Measurements from ENCODE around the gene HTR4. TPM values are rescaled to one million over a fixed set of nuclear protein-coding genes. Genes with fewer than 3 reads are reported as not detected.

HTR4 gene
- total RNA-seq, 2 experiments from 2014 or later = not detected

GRCh38 chr5:148437249-148437648, 217.1 kb downstream of the HTR4 start:
- Histone ChIP-seq H3K4me1 (ENCODE audit: insufficient read depth, low read length, poor library complexity, severe bottlenecking) (no peaks in the 10 kb centered on the region), H3K9me3 (ENCODE audit: low read length) (no peaks in the 10 kb centered on the region), H3K9me2 (ENCODE audit: insufficient read depth, low read length) (no peaks in the 10 kb centered on the region), H3K79me2 (ENCODE audit: insufficient read depth, low read depth, low read length) (no peaks in the 10 kb centered on the region), H4K20me1 (ENCODE audit: insufficient read depth, low read length) (no peaks in the 10 kb centered on the region), H3K4me2 (ENCODE audit: low read length) (no peak overlapping the region), H3K4me3 (ENCODE audit: low read depth, low read length, poor library complexity, severe bottlenecking) (no peak overlapping the region), H3K27ac (ENCODE audit: low read depth, low read length, poor library complexity, severe bottlenecking) (no peak overlapping the region), H2AFZ (ENCODE audit: low read length) (no peak overlapping the region), H3K36me3 (ENCODE audit: insufficient read depth, low read length) (peaks cover 82% of the 10 kb centered on the region)
- POLR2A ChIA-PET = interaction anchor here (0.8 kb wide), 1 partner anchor 16 kb away, joined by 3 read pairs; no protein-coding TSS in a partner anchor
- TF ChIP-seq EZH2phosphoT487 (IDR thresholded peaks at IDR 0.05; ENCODE audit: borderline replicate concordance, low read depth, low read length) (no peak), CTCF (conservative IDR thresholded peaks at IDR 0.05; ENCODE audit: low read length) (no peak)
- intact Hi-C loops (cut with micrococcal nuclease; ENCODE audit: unreplicated experiment) = no loop called here
- no peak for DNase-seq (ENCODE audit: low spot score)
- CTCF ChIA-PET (ENCODE audit: unreplicated experiment) = no interaction called here
- no TSS peak for BruUV-seq (replicated peaks)

- no peaks in the 10 kb centered on the region for H4K20me1 ChIP-seq (ENCODE audit: insufficient read depth, low read length)
- no peak overlapping the region for H2AFZ ChIP-seq (ENCODE audit: low read length)
- ChIA-PET POLR2A (no interaction called here), CTCF (ENCODE audit: unreplicated experiment) (no interaction called here)
- no TSS peak for BruUV-seq (replicated peaks)
- H3K9me3 ChIP-seq (ENCODE audit: low read length) = no peaks in the 10 kb centered on the region
- TF ChIP-seq CTCF (conservative IDR thresholded peaks at IDR 0.05; ENCODE audit: low read length) = no peak
- no peak for TF ChIP-seq EZH2phosphoT487 (IDR thresholded peaks at IDR 0.05; ENCODE audit: borderline replicate concordance, low read depth, low read length)
- H3K27ac ChIP-seq (ENCODE audit: low read depth, low read length, poor library complexity, severe bottlenecking) = no peak overlapping the region
- no peaks in the 10 kb centered on the region for H3K4me1 ChIP-seq (ENCODE audit: insufficient read depth, low read length, poor library complexity, severe bottlenecking)
- no peaks in the 10 kb centered on the region for H3K9me2 ChIP-seq (ENCODE audit: insufficient read depth, low read length)
- H3K36me3 ChIP-seq (ENCODE audit: insufficient read depth, low read length) = peaks cover 84% of the 10 kb centered on the region
- no peak overlapping the region for H3K4me3 ChIP-seq (ENCODE audit: low read depth, low read length, poor library complexity, severe bottlenecking)
- no peak for DNase-seq (ENCODE audit: low spot score)
- H3K4me2 ChIP-seq (ENCODE audit: low read length) = no peak overlapping the region
- intact Hi-C loops (cut with micrococcal nuclease; ENCODE audit: unreplicated experiment) = no loop called here
- no peaks in the 10 kb centered on the region for H3K79me2 ChIP-seq (ENCODE audit: insufficient read depth, low read depth, low read length)
Observed at GRCh38 chr5:148436029-148436428, 218.3 kb downstream of the HTR4 start.

- no peak overlapping the region for H2AFZ ChIP-seq (ENCODE audit: low read length)
- ChIA-PET POLR2A (no interaction called here), CTCF (ENCODE audit: unreplicated experiment) (no interaction called here)
- no peaks in the 10 kb centered on the region for H4K20me1 ChIP-seq (ENCODE audit: insufficient read depth, low read length)
- no peaks in the 10 kb centered on the region for H3K9me3 ChIP-seq (ENCODE audit: low read length)
- H3K27ac ChIP-seq (ENCODE audit: low read depth, low read length, poor library complexity, severe bottlenecking) = no peak overlapping the region
- TF ChIP-seq EZH2phosphoT487 (IDR thresholded peaks at IDR 0.05; ENCODE audit: borderline replicate concordance, low read depth, low read length) (no peak), CTCF (conservative IDR thresholded peaks at IDR 0.05; ENCODE audit: low read length) (no peak)
- H3K4me3 ChIP-seq (ENCODE audit: low read depth, low read length, poor library complexity, severe bottlenecking) = no peak overlapping the region
- DNase-seq (ENCODE audit: low spot score) = no peak
- no peaks in the 10 kb centered on the region for H3K4me1 ChIP-seq (ENCODE audit: insufficient read depth, low read length, poor library complexity, severe bottlenecking)
- no peaks in the 10 kb centered on the region for H3K9me2 ChIP-seq (ENCODE audit: insufficient read depth, low read length)
- no peak overlapping the region for H3K4me2 ChIP-seq (ENCODE audit: low read length)
- intact Hi-C loops (cut with micrococcal nuclease; ENCODE audit: unreplicated experiment) = loop anchor here (2.0 kb wide), 1 partner anchor 25 kb away; no protein-coding TSS in a partner anchor
- H3K36me3 ChIP-seq (ENCODE audit: insufficient read depth, low read length) = peaks cover 79% of the 10 kb centered on the region
- no TSS peak for BruUV-seq (replicated peaks)
- H3K79me2 ChIP-seq (ENCODE audit: insufficient read depth, low read depth, low read length) = no peaks in the 10 kb centered on the region
Observed at GRCh38 chr5:148433826-148434225, 220.5 kb downstream of the HTR4 start.

Other genes with a start within 250 kb of the HTR4 start
- gene ADRB2, start 172.1 kb upstream of the HTR4 start, total RNA-seq (2014; rRNA removed; shearing (Covaris generic)) = 14.6 and 16.8 TPM in 2 replicates
- gene ADRB2, start 172.1 kb upstream of the HTR4 start, total RNA-seq (2022) = 4.4 and 4.6 TPM in 2 replicates